NOMO-1 treated with dmso at 0.1 percent for 144 hours (cell line): ENCODE results near the gene DNAJC6.

Source experiments
- DNase-seq: peaks from one replicate; lab custom pipeline; 2025; ENCODE audit not compliant: unreplicated experiment; lab: John Stamatoyannopoulos, UW

Gene DNAJC6

GRCh38 chr1:65292861-65293593 is 16.3 kb upstream of the DNAJC6 start:
- DNase-seq, result no peak

DNA sequence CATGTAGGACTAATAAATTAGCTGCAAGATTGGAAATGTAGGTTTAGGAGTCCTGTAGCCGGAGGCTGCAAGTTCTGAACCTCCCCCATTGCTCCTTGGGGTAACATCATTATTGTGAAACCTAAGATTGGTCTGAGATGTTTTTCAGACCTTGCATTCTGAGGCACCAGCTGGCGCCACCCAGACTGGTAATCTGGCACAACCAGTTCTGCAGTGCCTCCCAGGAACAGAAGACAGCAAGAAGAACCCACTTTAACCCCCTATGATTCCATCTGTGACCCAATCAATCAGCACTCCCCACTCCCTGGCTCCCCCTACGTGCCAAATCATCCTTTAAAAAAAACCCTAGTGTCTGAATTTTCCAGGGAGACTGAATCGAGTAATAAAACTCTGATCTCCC is 11.6 kb upstream of the DNAJC6 start:
- no peak for DNase-seq

DNA sequence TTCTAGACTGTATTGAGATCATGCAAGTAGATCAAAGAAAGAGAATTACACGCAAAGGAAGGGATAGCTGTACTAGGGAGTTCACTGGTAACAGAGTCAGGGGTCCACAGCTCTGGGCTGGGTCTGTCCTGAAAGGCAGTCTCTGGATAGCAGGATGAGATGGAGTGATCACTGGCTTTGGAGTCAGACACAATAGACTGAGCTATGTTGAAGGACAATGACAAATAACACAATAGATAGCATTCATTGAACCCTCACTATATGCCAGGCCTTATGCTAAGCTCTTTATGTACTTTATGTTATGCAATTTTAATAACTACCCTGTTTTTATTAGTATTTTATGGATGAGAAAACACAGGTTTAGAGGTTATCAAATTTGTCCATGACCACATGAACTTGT is 10.0 kb upstream of the DNAJC6 start:
- no peak for DNase-seq

DNA sequence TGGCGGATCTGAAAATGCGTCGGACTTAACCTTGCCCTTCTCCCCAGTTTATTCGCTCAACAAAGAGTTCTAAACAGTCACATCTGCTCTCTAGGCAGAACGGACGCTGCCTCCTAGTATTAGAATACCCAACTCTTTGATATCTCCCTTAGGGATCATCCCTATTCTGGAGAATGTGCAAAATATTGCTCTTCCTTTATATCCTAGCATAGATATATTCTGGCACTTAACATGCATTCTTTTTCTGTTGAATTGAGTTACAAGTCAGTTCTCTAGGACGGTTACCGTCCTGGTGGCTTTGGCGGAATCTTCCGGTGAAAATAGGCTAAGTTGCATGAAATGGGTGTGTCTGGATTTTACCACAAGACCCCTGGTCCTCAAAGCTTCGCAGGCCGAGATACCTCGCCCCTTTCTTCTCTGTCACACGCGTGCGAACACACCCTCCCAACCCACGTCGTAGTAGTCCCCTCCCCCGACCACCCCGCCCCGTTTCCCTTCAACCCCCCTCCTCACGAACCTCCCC is 501 bp upstream of the DNAJC6 start:
- DNase-seq, result no peak

DNA sequence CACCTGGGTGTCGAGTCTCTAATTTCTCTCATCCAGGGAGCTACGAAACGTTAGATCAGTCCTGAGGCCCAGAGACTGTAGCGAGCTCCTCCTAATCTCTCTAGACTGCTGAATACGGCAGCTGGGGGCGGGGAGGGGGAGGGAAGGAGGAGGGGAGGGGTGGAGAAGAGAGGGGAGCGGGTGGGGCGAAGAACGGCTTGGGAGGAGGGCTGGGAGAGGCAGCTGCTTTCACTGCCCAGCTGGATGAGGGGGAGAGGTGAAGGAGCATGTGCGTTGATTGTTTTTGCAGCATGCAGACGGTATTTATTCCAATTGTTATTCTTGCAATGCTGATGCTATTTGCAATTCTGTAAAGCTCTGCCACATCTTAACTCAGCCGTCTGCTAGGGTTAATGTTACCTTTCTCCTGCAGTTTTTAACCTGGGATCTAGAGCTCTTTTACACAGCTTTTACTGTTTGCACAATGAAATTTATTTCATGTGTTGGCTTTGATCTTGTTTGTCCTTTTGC is 790 bp downstream of the DNAJC6 start:
- DNase-seq, result no peak

GRCh38 chr1:65311760-65312159 is 2.4 kb downstream of the DNAJC6 start:
- no peak for DNase-seq

- DNase-seq, result no peak
Observed at GRCh38 chr1:65316233-65316632, 6.9 kb downstream of the DNAJC6 start.

DNA sequence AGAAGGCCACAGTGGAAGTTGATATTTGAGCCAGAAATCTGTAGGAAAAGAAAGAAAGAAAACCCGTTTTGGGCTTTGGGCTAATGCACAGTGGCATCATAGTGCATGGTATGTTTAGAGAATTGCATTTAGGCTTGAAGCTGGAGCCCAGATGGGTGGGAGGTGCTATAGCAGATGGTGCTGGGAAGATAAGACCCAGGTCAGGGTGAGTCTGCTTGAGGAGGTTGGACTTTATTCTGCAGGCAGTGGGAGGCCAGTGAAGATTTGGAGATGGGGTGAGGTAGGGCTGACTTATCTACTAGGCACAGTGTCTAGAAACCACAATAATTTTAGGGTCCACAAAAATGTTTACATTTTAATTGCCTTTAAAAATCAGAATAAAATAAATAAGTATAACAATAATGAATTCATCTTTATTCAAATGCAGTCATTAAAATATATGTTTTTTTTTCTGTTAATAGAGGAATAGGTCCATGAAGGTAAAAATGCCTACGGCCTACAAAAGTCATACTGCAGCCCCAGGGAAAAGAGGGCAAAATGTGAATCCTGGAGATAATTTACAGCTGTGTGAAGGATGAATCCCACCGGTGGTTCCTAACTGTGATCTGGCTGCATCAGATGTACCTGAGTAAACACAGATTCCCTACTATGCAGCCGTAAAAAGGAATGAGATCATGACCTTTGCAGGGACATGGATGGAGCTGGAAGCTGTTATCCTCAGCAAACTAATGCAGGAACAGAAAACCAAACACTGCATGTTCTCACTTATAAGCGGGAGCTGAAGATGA is 8.7 kb downstream of the DNAJC6 start:
- no peak for DNase-seq

DNA sequence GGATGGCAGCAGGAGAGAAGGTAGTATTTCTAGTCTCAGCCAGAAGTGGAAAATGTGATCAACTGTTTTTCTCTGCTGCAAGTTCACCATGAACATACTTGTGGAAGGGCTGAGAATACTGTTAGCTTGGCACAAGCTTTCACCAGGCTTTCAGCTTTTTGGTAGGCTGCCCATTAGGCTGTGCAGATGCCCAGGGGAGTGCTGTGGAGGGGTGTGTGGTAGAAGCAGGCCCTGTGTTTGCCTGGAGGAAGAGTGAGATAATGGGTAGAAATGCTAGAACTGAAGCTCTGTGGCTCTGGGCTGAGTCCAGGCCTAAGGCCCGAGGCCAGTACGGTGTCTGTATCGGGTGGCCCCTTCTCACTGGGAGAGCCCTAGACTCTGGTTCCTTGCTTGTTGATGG is 9.8 kb downstream of the DNAJC6 start:
- DNase-seq, result no peak

DNA sequence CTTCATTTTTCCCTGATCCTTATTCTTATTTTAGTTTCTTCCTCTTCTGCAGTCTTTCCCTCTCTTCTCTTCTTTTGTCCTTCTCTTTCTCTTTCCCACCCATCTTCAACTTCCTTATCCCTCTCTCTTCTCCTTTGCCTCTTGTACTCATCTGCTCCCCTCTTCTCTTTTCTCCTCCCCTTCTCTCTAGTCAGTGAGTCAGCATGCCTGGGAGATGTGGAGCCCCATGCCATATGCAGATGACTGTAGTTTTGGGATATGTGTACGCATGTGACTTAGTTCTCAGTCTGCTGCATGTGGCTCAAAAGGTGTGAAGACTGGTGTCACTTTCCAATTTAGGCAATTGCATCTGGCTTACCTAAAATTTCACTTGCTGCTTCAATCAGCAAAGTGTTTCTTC is 10.4 kb downstream of the DNAJC6 start:
- no peak for DNase-seq

- no peak for DNase-seq
Observed at GRCh38 chr1:65321879-65322278, 12.5 kb downstream of the DNAJC6 start.

DNA sequence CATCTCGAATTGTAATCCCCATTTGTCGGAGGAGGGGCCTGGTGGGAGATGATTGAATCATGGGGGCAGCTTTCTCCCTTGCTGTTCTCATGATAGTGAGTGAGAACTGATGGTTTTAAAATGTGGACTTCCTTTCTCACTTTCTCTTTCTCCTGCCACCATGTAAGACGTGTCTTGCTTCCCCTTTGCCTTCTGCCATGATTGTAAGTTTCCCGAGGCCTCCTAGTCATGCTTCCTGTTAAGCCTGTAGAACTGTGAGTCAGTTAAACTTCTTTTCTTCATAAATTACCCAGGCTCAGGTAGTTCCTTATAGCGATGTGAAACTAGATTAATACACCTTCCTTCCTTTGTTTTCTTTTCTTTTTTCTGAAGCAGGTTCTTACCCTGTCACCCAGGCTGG is 13.9 kb downstream of the DNAJC6 start:
- DNase-seq, result no peak

DNA sequence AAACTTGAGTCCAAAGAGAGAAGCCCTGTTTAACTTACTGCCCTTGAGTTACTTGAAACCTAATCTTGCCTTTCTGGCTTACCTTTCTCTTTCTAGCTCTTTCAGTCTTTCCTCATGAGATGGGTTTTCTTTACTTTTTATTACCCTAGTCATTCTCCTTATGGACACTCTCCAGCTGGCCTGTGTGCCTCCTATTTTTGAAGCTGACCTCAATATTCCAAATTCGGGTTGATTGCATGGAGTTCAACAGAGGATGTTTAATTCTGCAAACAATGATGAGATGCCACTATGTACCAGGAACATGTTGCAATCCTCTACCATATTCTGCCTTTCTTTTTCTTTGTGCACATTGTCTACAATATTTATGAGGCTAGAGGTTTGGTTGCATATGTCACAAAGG is 20.7 kb downstream of the DNAJC6 start:
- DNase-seq, result no peak

- DNase-seq, result no peak
Observed at GRCh38 chr1:65330822-65331221, 21.5 kb downstream of the DNAJC6 start.

GRCh38 chr1:65332821-65333220 is 23.5 kb downstream of the DNAJC6 start:
- no peak for DNase-seq

DNA sequence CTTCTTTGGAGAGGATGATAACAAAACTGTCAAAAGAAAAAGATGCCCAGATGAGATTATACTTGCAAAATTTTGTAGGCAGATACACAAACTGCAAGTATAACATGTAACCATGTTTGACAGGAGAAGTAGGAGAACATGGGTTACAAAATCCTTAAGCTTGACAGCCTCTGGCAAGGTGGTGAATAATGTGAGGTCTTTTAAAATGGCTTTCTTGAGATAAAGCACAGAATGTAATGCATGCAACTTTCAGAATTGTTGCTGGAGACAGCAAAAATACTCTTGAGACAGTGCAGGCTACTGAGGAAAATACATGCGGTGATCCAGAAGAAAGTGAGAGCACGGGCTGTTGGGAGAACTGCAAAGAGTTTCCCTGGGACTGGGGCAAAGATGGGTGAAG is 24.7 kb downstream of the DNAJC6 start:
- DNase-seq, result no peak

DNA sequence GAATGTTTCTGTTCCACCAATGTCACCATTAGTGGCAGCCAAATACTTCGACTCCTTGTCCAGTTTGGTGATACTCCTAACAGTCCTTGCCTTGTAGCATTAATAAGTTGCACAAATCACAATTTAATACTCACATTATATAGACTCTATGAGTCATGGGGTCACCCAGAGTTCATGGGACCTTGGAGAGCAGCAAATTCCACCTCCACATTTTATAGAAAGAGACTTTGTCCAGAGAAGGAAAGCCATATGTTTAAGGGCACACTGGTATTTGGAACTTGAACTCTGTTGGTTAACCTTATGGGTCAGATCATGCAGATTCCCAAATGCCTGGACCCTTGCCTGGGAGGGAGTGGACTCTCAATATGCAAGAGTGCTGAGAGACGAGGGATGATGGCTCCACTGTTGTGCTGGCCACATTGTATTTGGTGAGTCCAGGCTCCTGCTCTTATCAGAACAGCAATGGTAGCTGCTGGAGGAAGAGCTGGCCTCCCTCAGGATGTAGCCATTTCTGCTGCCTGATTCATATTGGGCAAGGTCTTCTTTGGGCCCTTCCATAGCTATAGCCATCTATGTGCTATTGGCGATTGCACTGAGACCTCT is 30.6 kb downstream of the DNAJC6 start:
- no peak for DNase-seq

GRCh38 chr1:65341381-65341780 is 32.0 kb downstream of the DNAJC6 start:
- no peak for DNase-seq

GRCh38 chr1:65343286-65343685 is 33.9 kb downstream of the DNAJC6 start:
- DNase-seq, result no peak

GRCh38 chr1:65344171-65344814 is 35.0 kb downstream of the DNAJC6 start:
- DNase-seq, result no peak

- DNase-seq, result no peak
Observed at GRCh38 chr1:65346190-65346589, 36.8 kb downstream of the DNAJC6 start.
